Adipocyte (in vitro differentiated cells): ENCODE results near the gene SLC13A5.

Experiments used
- DNase-seq: peaks from one replicate; pipeline ENCODE4 v3.0.0-alpha.2; 2015; ENCODE audit warnings: low read depth
- H3K27me3 ChIP-seq: replicated peaks from 2 replicates; pipeline ENCODE4 v1.7.0; 2013; ENCODE audit warnings: mild to moderate bottlenecking, low read length, moderate library complexity; ENCODE audit not compliant: control insufficient read depth, insufficient read depth
- H3K36me3 ChIP-seq: 2 replicates; pipeline ENCODE4 v1.7.0; 2013; ENCODE audit warnings: low read length, mild to moderate bottlenecking, moderate library complexity; ENCODE audit not compliant: control insufficient read depth, insufficient read depth, severe bottlenecking
- H3K4me1 ChIP-seq: 2 replicates; pipeline ENCODE4 v1.7.0; 2013; ENCODE audit warnings: mild to moderate bottlenecking, low read length, moderate library complexity; ENCODE audit not compliant: control insufficient read depth, insufficient read depth
- H3K4me3 ChIP-seq: 2 replicates; pipeline ENCODE4 v1.7.0; 2013; ENCODE audit warnings: mild to moderate bottlenecking, low read length, moderate library complexity
- H3K9ac ChIP-seq: 2 replicates; pipeline ENCODE4 v1.7.0; 2013; ENCODE audit warnings: mild to moderate bottlenecking, low read length, moderate library complexity
- H3K9me3 ChIP-seq: 2 replicates; pipeline ENCODE4 v1.7.0; 2013; ENCODE audit warnings: mild to moderate bottlenecking, low read length, moderate library complexity; ENCODE audit not compliant: control insufficient read depth

Gene SLC13A5

DNA sequence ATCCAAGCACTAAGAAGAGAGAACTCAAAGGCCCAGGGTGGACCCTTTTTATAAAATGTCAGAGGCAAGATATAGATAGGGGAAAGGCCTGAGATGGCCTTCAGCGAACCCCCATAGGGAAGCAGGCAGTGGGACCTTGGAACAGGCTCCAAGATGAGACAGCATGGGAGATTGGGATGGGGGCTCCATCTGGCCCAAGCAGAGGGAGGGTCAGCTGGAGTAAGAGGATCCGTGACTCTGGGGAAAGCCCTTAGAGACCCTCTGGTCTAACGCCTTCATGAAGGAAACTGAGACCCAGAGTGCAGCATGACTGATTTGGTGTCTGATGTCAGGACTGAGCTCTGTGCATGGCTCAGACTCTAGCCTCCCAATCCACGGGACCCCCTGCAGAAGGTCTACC lies 30.8 kb downstream of the SLC13A5 start:
- no peaks in the 10 kb centered on the region for H3K36me3 ChIP-seq
- peaks cover 2% of the 10 kb centered on the region for H3K9me3 ChIP-seq
- H3K4me1 ChIP-seq: no peaks in the 10 kb centered on the region
- peaks cover 57% of the 10 kb centered on the region for H3K27me3 ChIP-seq
- no peak for DNase-seq
- no peak overlapping the region for H3K9ac ChIP-seq
- H3K4me3 ChIP-seq: no peak overlapping the region

DNA sequence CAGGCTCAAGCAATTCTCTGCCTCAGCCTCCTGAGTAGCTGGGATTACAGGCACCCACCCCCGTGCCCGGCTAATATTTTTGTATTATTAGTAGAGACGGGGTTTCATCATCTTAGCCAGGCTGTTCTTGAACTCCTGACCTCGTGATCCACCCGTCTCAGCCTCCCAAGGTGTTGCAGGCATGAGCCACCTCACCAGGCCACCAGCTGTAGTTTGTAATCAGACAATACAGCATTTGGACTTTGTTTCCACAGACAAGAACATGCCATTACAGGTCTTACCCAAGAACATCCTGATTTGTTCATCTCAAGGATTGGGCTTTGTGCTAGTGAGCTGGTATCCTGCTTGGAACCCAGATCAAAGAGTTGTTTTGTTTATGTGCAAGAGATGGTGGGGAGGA lies 31.5 kb downstream of the SLC13A5 start:
- Histone ChIP-seq H3K9me3 (peaks cover 2% of the 10 kb centered on the region), H3K4me3 (no peak overlapping the region), H3K27me3 (peaks cover 55% of the 10 kb centered on the region), H3K36me3 (no peaks in the 10 kb centered on the region), H3K9ac (no peak overlapping the region), H3K4me1 (no peaks in the 10 kb centered on the region)
- no peak for DNase-seq

- no peak overlapping the region for H3K4me3 ChIP-seq
- no peak overlapping the region for H3K9ac ChIP-seq
- DNase-seq: no peak
- H3K4me1 ChIP-seq: no peaks in the 10 kb centered on the region
- no peaks in the 10 kb centered on the region for H3K36me3 ChIP-seq
- peaks cover 55% of the 10 kb centered on the region for H3K27me3 ChIP-seq
- peaks cover 2% of the 10 kb centered on the region for H3K9me3 ChIP-seq
Measured at GRCh38 chr17:6681176-6681575, 32.0 kb downstream of the SLC13A5 start.

GRCh38 chr17:6679241-6679640 lies 33.9 kb downstream of the SLC13A5 start:
- H3K9me3 ChIP-seq: peaks cover 2% of the 10 kb centered on the region
- H3K9ac ChIP-seq: no peak overlapping the region
- H3K4me3 ChIP-seq: no peak overlapping the region
- no peaks in the 10 kb centered on the region for H3K36me3 ChIP-seq
- no peak for DNase-seq
- H3K4me1 ChIP-seq: no peaks in the 10 kb centered on the region
- H3K27me3 ChIP-seq: peaks cover 60% of the 10 kb centered on the region

GRCh38 chr17:6677946-6678345 lies 35.2 kb downstream of the SLC13A5 start:
- Histone ChIP-seq H3K36me3 (no peaks in the 10 kb centered on the region), H3K9me3 (peaks cover 2% of the 10 kb centered on the region), H3K9ac (no peak overlapping the region), H3K4me1 (no peaks in the 10 kb centered on the region), H3K4me3 (no peak overlapping the region), H3K27me3 (peaks cover 61% of the 10 kb centered on the region)
- no peak for DNase-seq

- H3K4me1 ChIP-seq: no peaks in the 10 kb centered on the region
- H3K9ac ChIP-seq: no peak overlapping the region
- peaks cover 54% of the 10 kb centered on the region for H3K27me3 ChIP-seq
- peaks cover under 1% of the 10 kb centered on the region for H3K9me3 ChIP-seq
- no peak overlapping the region for H3K4me3 ChIP-seq
- no peak for DNase-seq
- no peaks in the 10 kb centered on the region for H3K36me3 ChIP-seq
Measured at GRCh38 chr17:6677158-6677831, 35.9 kb downstream of the SLC13A5 start.

DNA sequence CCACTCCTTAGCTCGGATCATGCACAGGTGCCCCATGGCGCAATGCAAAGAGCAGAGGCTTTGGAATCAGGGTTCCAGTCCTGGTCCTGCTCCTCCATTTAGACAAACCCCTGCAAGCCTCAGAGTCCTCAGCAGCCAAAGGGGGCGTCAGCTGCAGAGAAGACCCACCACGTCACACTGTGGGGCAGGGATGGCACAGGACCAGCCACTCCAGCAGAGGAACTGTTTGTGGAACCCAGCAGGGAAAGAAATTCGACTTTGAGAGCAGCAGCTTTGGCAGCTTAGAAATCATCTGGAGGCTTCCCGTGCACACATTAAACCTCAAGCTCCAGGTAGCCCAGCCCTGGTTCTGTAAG lies 36.4 kb downstream of the SLC13A5 start:
- no peak for DNase-seq
- Histone ChIP-seq H3K27me3 (peaks cover 49% of the 10 kb centered on the region), H3K36me3 (no peaks in the 10 kb centered on the region), H3K4me1 (no peaks in the 10 kb centered on the region), H3K9ac (no peak overlapping the region), H3K4me3 (no peak overlapping the region), H3K9me3 (no peaks in the 10 kb centered on the region)

GRCh38 chr17:6675201-6675825 lies 37.9 kb downstream of the SLC13A5 start:
- H3K9ac ChIP-seq: no peak overlapping the region
- DNase-seq: no peak
- H3K36me3 ChIP-seq: no peaks in the 10 kb centered on the region
- H3K4me3 ChIP-seq: no peak overlapping the region
- H3K9me3 ChIP-seq: no peaks in the 10 kb centered on the region
- peaks cover 55% of the 10 kb centered on the region for H3K27me3 ChIP-seq
- H3K4me1 ChIP-seq: no peaks in the 10 kb centered on the region

DNA sequence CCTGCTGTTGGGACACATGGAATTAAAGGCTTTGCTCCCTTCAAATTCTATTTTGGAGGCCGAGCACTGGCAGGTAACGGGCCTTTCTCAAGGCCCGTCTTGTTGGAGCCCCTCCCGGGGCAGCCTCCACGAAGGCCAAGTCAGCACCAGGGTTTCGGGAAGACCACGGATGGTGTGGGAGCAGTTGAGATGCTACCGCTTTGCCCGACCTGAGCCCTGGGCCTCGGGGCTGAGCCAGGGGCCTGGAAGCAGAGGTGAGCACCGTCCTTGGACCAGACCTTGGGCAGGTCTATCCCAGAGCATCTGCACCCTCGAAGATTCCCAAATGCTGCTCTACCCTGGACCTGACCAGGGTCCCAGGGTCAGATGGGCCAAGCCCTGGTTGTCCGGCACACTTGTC lies 38.6 kb downstream of the SLC13A5 start:
- H3K36me3 ChIP-seq: no peaks in the 10 kb centered on the region
- no peak overlapping the region for H3K9ac ChIP-seq
- no peaks in the 10 kb centered on the region for H3K9me3 ChIP-seq
- no peak overlapping the region for H3K4me3 ChIP-seq
- no peak for DNase-seq
- no peaks in the 10 kb centered on the region for H3K4me1 ChIP-seq
- H3K27me3 ChIP-seq: peaks cover 58% of the 10 kb centered on the region

DNA sequence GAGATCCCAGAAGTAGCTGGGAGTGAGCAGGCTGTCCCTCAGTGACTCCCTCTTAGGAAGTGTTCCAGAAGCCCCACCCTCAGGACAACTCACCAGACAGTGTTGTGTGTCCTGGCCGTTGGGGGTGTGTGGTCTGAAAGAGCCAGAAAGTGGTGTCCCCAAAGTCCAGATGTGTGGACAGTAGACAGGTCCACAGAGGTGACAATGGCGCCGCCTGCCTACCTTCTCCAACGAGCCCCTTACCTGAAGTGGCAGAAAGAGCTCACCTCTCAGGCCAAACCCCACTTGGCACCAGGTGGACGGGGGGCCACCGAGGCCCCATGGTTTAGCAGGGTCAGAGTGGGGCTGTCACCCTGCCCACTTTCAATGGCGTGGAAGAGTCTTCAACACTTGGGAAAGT lies 41.7 kb downstream of the SLC13A5 start:
- no peaks in the 10 kb centered on the region for H3K36me3 ChIP-seq
- no peak for DNase-seq
- H3K27me3 ChIP-seq: peaks cover 52% of the 10 kb centered on the region
- no peak overlapping the region for H3K4me3 ChIP-seq
- no peak overlapping the region for H3K9ac ChIP-seq
- no peaks in the 10 kb centered on the region for H3K4me1 ChIP-seq
- no peaks in the 10 kb centered on the region for H3K9me3 ChIP-seq

DNA sequence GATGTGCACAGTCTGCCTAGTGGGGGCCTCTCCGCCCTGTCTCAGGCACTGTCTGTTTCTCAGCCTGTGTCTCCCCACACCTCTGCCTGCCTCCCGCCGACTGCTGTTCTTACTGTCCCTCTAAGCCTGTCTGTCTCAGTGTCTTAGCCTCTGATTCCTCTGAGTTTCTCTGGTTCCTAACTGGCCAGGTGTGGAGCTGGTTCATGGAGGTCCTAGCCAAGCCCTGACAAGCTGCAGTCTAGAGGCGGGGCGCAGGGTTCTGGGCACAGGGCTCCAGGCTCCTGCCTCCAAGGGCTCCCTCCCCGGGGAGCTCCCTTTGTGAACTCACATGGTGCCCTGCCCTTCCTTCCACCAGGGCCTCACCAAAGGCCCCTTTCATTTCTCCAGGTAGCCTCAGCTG lies 42.2 kb downstream of the SLC13A5 start:
- DNase-seq: no peak
- Histone ChIP-seq H3K9ac (no peak overlapping the region), H3K36me3 (no peaks in the 10 kb centered on the region), H3K9me3 (no peaks in the 10 kb centered on the region), H3K4me3 (no peak overlapping the region), H3K27me3 (peaks cover 48% of the 10 kb centered on the region), H3K4me1 (no peaks in the 10 kb centered on the region)

DNA sequence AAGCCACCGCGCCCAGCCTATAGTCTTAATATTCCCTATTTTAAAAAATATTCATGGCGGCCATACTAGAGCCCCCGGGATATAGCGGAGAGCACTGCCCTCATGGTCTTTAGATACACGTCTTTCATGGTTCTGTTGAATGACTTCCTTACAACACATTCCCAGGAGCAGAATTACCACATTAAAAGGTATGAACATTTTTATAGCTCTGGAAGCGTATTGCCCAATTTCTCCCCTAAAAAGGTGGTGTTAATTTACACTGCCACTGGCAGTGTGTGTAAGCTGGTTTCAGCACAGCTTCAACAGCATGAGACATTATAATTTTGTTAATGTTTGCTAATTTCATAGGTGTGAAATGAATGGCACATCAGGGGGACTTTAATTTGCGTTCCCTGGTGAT lies 42.6 kb downstream of the SLC13A5 start:
- no peak overlapping the region for H3K4me3 ChIP-seq
- H3K9ac ChIP-seq: no peak overlapping the region
- peaks cover 44% of the 10 kb centered on the region for H3K27me3 ChIP-seq
- H3K36me3 ChIP-seq: no peaks in the 10 kb centered on the region
- DNase-seq: no peak
- H3K4me1 ChIP-seq: no peaks in the 10 kb centered on the region
- no peaks in the 10 kb centered on the region for H3K9me3 ChIP-seq
